ENCODE measurements around the gene APOC3. TPM values are rescaled to one million over a fixed set of nuclear protein-coding genes. Genes with fewer than 3 reads are reported as not detected.
A peak's percentile ranks its signal among the peaks of the same experiment; 100 is the strongest.

Gene APOC3
- polyA plus RNA-seq, 2 donors: not detected

- Histone ChIP-seq H3K4me1 (ENCODE audit: control insufficient read depth in 2 of 2, insufficient read depth in 2 of 2, low read length in 1 of 2) (peaks cover 4 to 6% of the 10 kb centered on the region in 2 donors), H3K27ac (ENCODE audit: low read depth in 2 of 2, low read length in 1 of 2) (peak overlapping the region; percentile 43 to 64), H3K27me3 (ENCODE audit: control insufficient read depth in 1 of 2, insufficient read depth in 2 of 2, low read length in 2 of 2) (no peaks in the 10 kb centered on the region), H3K9me3 (ENCODE audit: control insufficient read depth in 2 of 2, insufficient read depth in 1 of 2, low read depth in 1 of 2, low read length in 1 of 2) (no peaks in the 10 kb centered on the region), H3K4me3 (ENCODE audit: low read depth in 1 of 2, low read length in 2 of 2) (peak overlapping the region in 1 of 2 donors; percentile 23), H3K36me3 (ENCODE audit: control insufficient read depth in 2 of 2, insufficient read depth in 2 of 2, low read length in 1 of 2) (no peaks in the 10 kb centered on the region)
- 48 to 54% methylated on average over 28 of the region's 28 CpGs for WGBS, 2 donors
Measured at GRCh38 chr11:116835042-116835772, 5.5 kb downstream of the APOC3 start.

- Histone ChIP-seq H3K27ac (ENCODE audit: low read depth in 2 of 2, low read length in 1 of 2) (peak overlapping the region; percentile 31 to 43), H3K36me3 (ENCODE audit: control insufficient read depth in 2 of 2, insufficient read depth in 2 of 2, low read length in 1 of 2) (no peaks in the 10 kb centered on the region), H3K9me3 (ENCODE audit: control insufficient read depth in 2 of 2, insufficient read depth in 1 of 2, low read depth in 1 of 2, low read length in 1 of 2) (no peaks in the 10 kb centered on the region), H3K4me3 (ENCODE audit: low read depth in 1 of 2, low read length in 2 of 2) (peak overlapping the region; percentile 23 to 37), H3K27me3 (ENCODE audit: control insufficient read depth in 1 of 2, insufficient read depth in 2 of 2, low read length in 2 of 2) (no peaks in the 10 kb centered on the region), H3K4me1 (ENCODE audit: control insufficient read depth in 2 of 2, insufficient read depth in 2 of 2, low read length in 1 of 2) (peaks cover 4 to 6% of the 10 kb centered on the region in 2 donors)
- 10% methylated on average over 57 of the region's 57 CpGs for WGBS, 2 donors
Measured at GRCh38 chr11:116835791-116836631, 6.3 kb downstream of the APOC3 start.

GRCh38 chr11:116836632-116836991 is 6.9 kb downstream of the APOC3 start:
- no peak overlapping the region for H3K4me3 ChIP-seq (ENCODE audit: low read depth in 1 of 2, low read length in 2 of 2)
- H3K9me3 ChIP-seq (ENCODE audit: control insufficient read depth in 2 of 2, insufficient read depth in 1 of 2, low read depth in 1 of 2, low read length in 1 of 2): no peaks in the 10 kb centered on the region
- no peaks in the 10 kb centered on the region for H3K27me3 ChIP-seq (ENCODE audit: control insufficient read depth in 1 of 2, insufficient read depth in 2 of 2, low read length in 2 of 2)
- 87 to 90% methylated on average over 7 of the region's 7 CpGs for WGBS, 2 donors
- peak overlapping the region in 1 of 2 donors; percentile 14 for H3K27ac ChIP-seq (ENCODE audit: low read depth in 2 of 2, low read length in 1 of 2)
- no peaks in the 10 kb centered on the region for H3K36me3 ChIP-seq (ENCODE audit: control insufficient read depth in 2 of 2, insufficient read depth in 2 of 2, low read length in 1 of 2)
- H3K4me1 ChIP-seq (ENCODE audit: control insufficient read depth in 2 of 2, insufficient read depth in 2 of 2, low read length in 1 of 2): peaks cover 4 to 6% of the 10 kb centered on the region in 2 donors

- H3K36me3 ChIP-seq (ENCODE audit: control insufficient read depth in 2 of 2, insufficient read depth in 2 of 2, low read length in 1 of 2): no peaks in the 10 kb centered on the region
- H3K27ac ChIP-seq (ENCODE audit: low read depth in 2 of 2, low read length in 1 of 2): peak within 1 kb of the TSS in 1 of 2 donors; percentile 14
- no peaks in the 10 kb centered on the region for H3K27me3 ChIP-seq (ENCODE audit: control insufficient read depth in 1 of 2, insufficient read depth in 2 of 2, low read length in 2 of 2)
- 76 to 86% methylated on average over 19 of the region's 19 CpGs for WGBS, 2 donors
- H3K4me1 ChIP-seq (ENCODE audit: control insufficient read depth in 2 of 2, insufficient read depth in 2 of 2, low read length in 1 of 2): peaks cover 4 to 6% of the 10 kb centered on the region in 2 donors
- no peaks in the 10 kb centered on the region for H3K9me3 ChIP-seq (ENCODE audit: control insufficient read depth in 2 of 2, insufficient read depth in 1 of 2, low read depth in 1 of 2, low read length in 1 of 2)
- H3K4me3 ChIP-seq (ENCODE audit: low read depth in 1 of 2, low read length in 2 of 2): no peak within 1 kb of the TSS
Measured at GRCh38 chr11:116837231-116838091, 7.8 kb downstream of the APOC3 start, which contains the start of gene APOA1. Gene APOA1, minus strand, starts transcription at chr11:116837622. Its CDS starts 235 bp downstream, at chr11:116837387.

GRCh38 chr11:116838321-116839084 is 8.8 kb downstream of the APOC3 start:
- H3K36me3 ChIP-seq (ENCODE audit: control insufficient read depth in 2 of 2, insufficient read depth in 2 of 2, low read length in 1 of 2): peaks cover 0 to 2% of the 10 kb centered on the region in 2 donors
- H3K4me1 ChIP-seq (ENCODE audit: control insufficient read depth in 2 of 2, insufficient read depth in 2 of 2, low read length in 1 of 2): peaks cover 4 to 6% of the 10 kb centered on the region in 2 donors
- no peaks in the 10 kb centered on the region for H3K27me3 ChIP-seq (ENCODE audit: control insufficient read depth in 1 of 2, insufficient read depth in 2 of 2, low read length in 2 of 2)
- H3K27ac ChIP-seq (ENCODE audit: low read depth in 2 of 2, low read length in 1 of 2): no peak overlapping the region
- WGBS, 2 donors: 81 to 82% methylated on average over 6 of the region's 6 CpGs
- no peak overlapping the region for H3K4me3 ChIP-seq (ENCODE audit: low read depth in 1 of 2, low read length in 2 of 2)
- no peaks in the 10 kb centered on the region for H3K9me3 ChIP-seq (ENCODE audit: control insufficient read depth in 2 of 2, insufficient read depth in 1 of 2, low read depth in 1 of 2, low read length in 1 of 2)

GRCh38 chr11:116840224-116840745 is 10.6 kb downstream of the APOC3 start:
- peaks cover 4 to 6% of the 10 kb centered on the region in 2 donors for H3K4me1 ChIP-seq (ENCODE audit: control insufficient read depth in 2 of 2, insufficient read depth in 2 of 2, low read length in 1 of 2)
- H3K4me3 ChIP-seq (ENCODE audit: low read depth in 1 of 2, low read length in 2 of 2): no peak overlapping the region
- H3K36me3 ChIP-seq (ENCODE audit: control insufficient read depth in 2 of 2, insufficient read depth in 2 of 2, low read length in 1 of 2): peaks cover 0 to 8% of the 10 kb centered on the region in 2 donors
- WGBS, 2 donors: 45 to 56% methylated on average over 6 of the region's 6 CpGs
- no peaks in the 10 kb centered on the region for H3K27me3 ChIP-seq (ENCODE audit: control insufficient read depth in 1 of 2, insufficient read depth in 2 of 2, low read length in 2 of 2)
- no peaks in the 10 kb centered on the region for H3K9me3 ChIP-seq (ENCODE audit: control insufficient read depth in 2 of 2, insufficient read depth in 1 of 2, low read depth in 1 of 2, low read length in 1 of 2)
- H3K27ac ChIP-seq (ENCODE audit: low read depth in 2 of 2, low read length in 1 of 2): no peak overlapping the region

- H3K4me3 ChIP-seq (ENCODE audit: low read depth in 1 of 2, low read length in 2 of 2): no peak overlapping the region
- H3K9me3 ChIP-seq (ENCODE audit: control insufficient read depth in 2 of 2, insufficient read depth in 1 of 2, low read depth in 1 of 2, low read length in 1 of 2): no peaks in the 10 kb centered on the region
- no peak overlapping the region for H3K27ac ChIP-seq (ENCODE audit: low read depth in 2 of 2, low read length in 1 of 2)
- peaks cover under 1 to 5% of the 10 kb centered on the region in 2 donors for H3K4me1 ChIP-seq (ENCODE audit: control insufficient read depth in 2 of 2, insufficient read depth in 2 of 2, low read length in 1 of 2)
- H3K36me3 ChIP-seq (ENCODE audit: control insufficient read depth in 2 of 2, insufficient read depth in 2 of 2, low read length in 1 of 2): peaks cover 0 to 10% of the 10 kb centered on the region in 2 donors
- WGBS, 2 donors: 71 to 76% methylated on average over 9 of the region's 9 CpGs
- no peaks in the 10 kb centered on the region for H3K27me3 ChIP-seq (ENCODE audit: control insufficient read depth in 1 of 2, insufficient read depth in 2 of 2, low read length in 2 of 2)
Measured at GRCh38 chr11:116840746-116841296, 11.1 kb downstream of the APOC3 start.

GRCh38 chr11:116842117-116842516 is 12.4 kb downstream of the APOC3 start:
- Histone ChIP-seq H3K27me3 (ENCODE audit: control insufficient read depth in 1 of 2, insufficient read depth in 2 of 2, low read length in 2 of 2) (no peaks in the 10 kb centered on the region), H3K9me3 (ENCODE audit: control insufficient read depth in 2 of 2, insufficient read depth in 1 of 2, low read depth in 1 of 2, low read length in 1 of 2) (no peaks in the 10 kb centered on the region), H3K4me1 (ENCODE audit: control insufficient read depth in 2 of 2, insufficient read depth in 2 of 2, low read length in 1 of 2) (no peaks in the 10 kb centered on the region), H3K4me3 (ENCODE audit: low read depth in 1 of 2, low read length in 2 of 2) (no peak overlapping the region), H3K27ac (ENCODE audit: low read depth in 2 of 2, low read length in 1 of 2) (no peak overlapping the region), H3K36me3 (ENCODE audit: control insufficient read depth in 2 of 2, insufficient read depth in 2 of 2, low read length in 1 of 2) (peaks cover 8 to 23% of the 10 kb centered on the region in 2 donors)
- 98 to 100% methylated on average over 4 of the region's 4 CpGs for WGBS, 2 donors
